Thymus (tissue), 11 donors: Measurements from ENCODE around the gene TMBIM4. TPM values are rescaled to one million over a fixed set of nuclear protein-coding genes. Genes with fewer than 3 reads are reported as not detected.

Source experiments
- DNase-seq, 9 donors: peaks; one replicate each; pipeline ENCODE4 v3.0.0-alpha.2; 2013; ENCODE audit warnings: low spot score in 9 of 9, low read depth in 6 of 9, missing footprints in 1 of 9
- H3K27ac ChIP-seq, 2 donors: one replicate each; pipeline ENCODE4 v1.5.1; 2013; ENCODE audit warnings: control low read depth in 1 of 2, low read depth in 1 of 2, low read length in 1 of 2, mild to moderate bottlenecking in 1 of 2, moderate library complexity in 1 of 2
- H3K27me3 ChIP-seq, 2 donors: one replicate each; pipeline ENCODE4 v1.5.1; 2013; ENCODE audit warnings: low read length in 1 of 2; ENCODE audit not compliant: control insufficient read depth in 2 of 2, insufficient read depth in 1 of 2
- H3K36me3 ChIP-seq, 2 donors: one replicate each; pipeline ENCODE4 v1.5.1; 2013; ENCODE audit warnings: low read length in 1 of 2, mild to moderate bottlenecking in 1 of 2, moderate library complexity in 1 of 2; ENCODE audit not compliant: control insufficient read depth in 2 of 2, insufficient read depth in 2 of 2
- H3K4me1 ChIP-seq, 2 donors: one replicate each; pipeline ENCODE4 v1.5.1; 2013; ENCODE audit warnings: low read length in 2 of 2; ENCODE audit not compliant: control insufficient read depth in 2 of 2, insufficient read depth in 2 of 2
- H3K4me3 ChIP-seq, 2 donors: one replicate each; pipeline ENCODE4 v1.5.1; 2013; ENCODE audit warnings: low read length in 2 of 2, control low read depth in 1 of 2, mild to moderate bottlenecking in 1 of 2
- H3K9me3 ChIP-seq, 2 donors: one replicate each; pipeline ENCODE4 v1.5.1; 2013; ENCODE audit warnings: low read length in 1 of 2, mild to moderate bottlenecking in 1 of 2; ENCODE audit not compliant: control insufficient read depth in 2 of 2, insufficient read depth in 1 of 2
- WGBS: extraction: QIAGEN DNeasy Blood & Tissue Kit; methylation state at CpG from one replicate; pipeline ENCODE4 v1.1.7; 2013; 5-methylcytosine and 5-hydroxymethylcytosine counted together
- polyA plus RNA-seq: library from polyadenylated mRNA; stranded (reverse); fragments of 200-250 nt; gene quantifications from one replicate; pipeline ENCODE4 v1.2.3, GENCODE V29; 2013
- total RNA-seq: library from RNA; stranded (reverse); fragments of 120-200 nt; gene quantifications from one replicate; pipeline ENCODE4 v1.2.4, GENCODE V29; 2013
- donor health status: healthy.

TMBIM4 gene
- total and polyA plus RNA-seq, 2 donors = 88.7 to 144 TPM

DNA sequence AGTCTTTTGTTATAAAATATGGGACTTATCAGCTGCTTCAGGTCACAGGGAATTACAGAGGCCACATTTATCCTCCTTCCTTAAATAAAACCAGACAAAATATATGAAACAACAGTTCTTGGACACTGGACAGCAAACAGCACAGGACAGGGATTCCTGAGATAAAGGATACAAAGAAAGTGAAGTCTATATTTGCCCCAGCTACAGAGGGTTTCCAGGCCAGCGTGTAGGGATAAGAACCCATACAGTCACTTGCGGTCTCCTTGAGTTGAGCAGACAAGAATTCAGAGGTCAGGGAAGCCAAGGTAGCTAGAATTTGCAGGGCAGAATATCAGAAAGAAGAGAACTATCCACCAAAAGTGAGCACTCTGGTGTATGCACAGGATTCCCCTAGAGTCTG lies 30.5 kb downstream of the TMBIM4 start:
- peaks cover 0 to 1% of the 10 kb centered on the region in 2 donors for H3K9me3 ChIP-seq
- H3K27me3 ChIP-seq = no peaks in the 10 kb centered on the region
- H3K27ac ChIP-seq = no peak overlapping the region
- no peak for DNase-seq
- H3K4me3 ChIP-seq = no peak overlapping the region
- H3K4me1 ChIP-seq = no peaks in the 10 kb centered on the region
- 97% methylated on average over 2 of the region's 2 CpGs for WGBS
- H3K36me3 ChIP-seq = peaks cover 28 to 49% of the 10 kb centered on the region in 2 donors

DNA sequence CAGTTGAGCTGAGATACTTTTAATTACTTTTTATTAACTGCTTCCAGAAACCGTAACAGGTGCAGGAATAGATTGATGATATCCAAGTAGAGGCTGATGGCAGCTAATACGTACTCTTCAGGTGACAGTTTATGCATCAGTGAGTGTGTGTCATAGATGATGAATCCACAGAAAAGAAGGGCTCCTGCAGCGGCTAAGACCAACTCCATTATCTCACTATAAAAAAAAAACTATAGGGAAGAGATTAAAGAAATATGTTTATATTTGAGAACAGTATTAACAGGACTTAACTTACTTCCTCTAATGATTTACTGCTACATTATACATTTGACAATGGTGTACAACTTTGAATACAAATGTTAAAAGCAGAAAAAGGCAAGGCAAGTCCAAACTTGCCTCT lies 31.9 kb downstream of the TMBIM4 start:
- no peak for DNase-seq
- 97% methylated on average over 3 of the region's 3 CpGs for WGBS
- H3K4me3 ChIP-seq = no peak overlapping the region
- peaks cover 28 to 41% of the 10 kb centered on the region in 2 donors for H3K36me3 ChIP-seq
- H3K27me3 ChIP-seq = no peaks in the 10 kb centered on the region
- H3K9me3 ChIP-seq = peaks cover 0 to 1% of the 10 kb centered on the region in 2 donors
- H3K27ac ChIP-seq = no peak overlapping the region
- H3K4me1 ChIP-seq = no peaks in the 10 kb centered on the region

DNA sequence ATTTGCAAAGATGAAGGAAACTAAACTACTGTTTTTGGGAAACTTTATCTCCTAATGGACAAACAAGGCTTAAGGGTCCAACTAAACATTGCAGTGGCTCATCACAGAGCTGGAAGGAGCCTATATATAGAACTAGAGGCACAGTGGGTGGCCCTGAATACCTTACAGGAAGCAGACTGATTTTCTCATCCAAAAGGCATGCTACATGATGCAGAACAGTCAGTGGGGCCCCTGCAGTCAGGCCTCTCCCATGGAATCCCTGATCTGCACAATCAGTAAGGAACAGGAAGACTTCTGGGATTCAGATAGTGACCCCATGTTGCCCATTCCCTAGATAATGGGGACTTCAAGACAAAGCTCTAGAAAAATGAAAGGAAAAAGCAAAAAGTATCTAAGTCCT lies 37.4 kb downstream of the TMBIM4 start:
- no peak for DNase-seq
- peaks cover 7 to 10% of the 10 kb centered on the region in 2 donors for H3K4me1 ChIP-seq
- no peaks in the 10 kb centered on the region for H3K9me3 ChIP-seq
- H3K27ac ChIP-seq = no peak overlapping the region
- no peak overlapping the region for H3K4me3 ChIP-seq
- peaks cover 11 to 24% of the 10 kb centered on the region in 2 donors for H3K36me3 ChIP-seq
- H3K27me3 ChIP-seq = no peaks in the 10 kb centered on the region

DNA sequence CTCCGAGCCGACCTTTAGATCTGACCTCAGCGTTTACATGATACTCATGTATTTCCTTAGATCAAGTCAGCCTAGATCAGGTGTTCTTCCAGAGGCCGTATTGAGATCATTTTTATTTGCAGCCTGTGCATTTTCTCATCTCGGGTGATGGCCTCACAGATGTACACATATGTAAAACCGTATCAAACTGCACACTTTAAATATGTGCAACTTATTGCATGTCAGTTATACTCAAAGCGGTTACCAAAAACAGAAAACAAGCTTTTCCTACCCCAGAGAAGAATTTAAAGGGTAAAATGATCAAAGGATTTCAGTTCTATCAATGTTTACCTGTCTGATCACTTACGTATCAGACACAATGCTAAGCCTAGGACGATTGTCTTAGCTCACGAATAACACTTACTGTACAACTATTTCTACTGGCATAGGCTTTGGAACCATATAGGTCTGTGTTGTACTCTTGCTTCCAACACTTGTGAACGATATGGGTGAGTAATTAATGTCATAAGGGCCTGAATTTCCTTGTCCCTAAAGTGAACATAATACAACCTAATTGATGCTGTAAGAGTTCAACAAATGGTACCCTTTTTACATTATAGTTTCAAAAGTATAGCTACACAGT lies 38.6 kb downstream of the TMBIM4 start:
- WGBS = 12% methylated on average over 11 of the region's 11 CpGs
- H3K4me1 ChIP-seq = peaks cover 7 to 10% of the 10 kb centered on the region in 2 donors

DNA sequence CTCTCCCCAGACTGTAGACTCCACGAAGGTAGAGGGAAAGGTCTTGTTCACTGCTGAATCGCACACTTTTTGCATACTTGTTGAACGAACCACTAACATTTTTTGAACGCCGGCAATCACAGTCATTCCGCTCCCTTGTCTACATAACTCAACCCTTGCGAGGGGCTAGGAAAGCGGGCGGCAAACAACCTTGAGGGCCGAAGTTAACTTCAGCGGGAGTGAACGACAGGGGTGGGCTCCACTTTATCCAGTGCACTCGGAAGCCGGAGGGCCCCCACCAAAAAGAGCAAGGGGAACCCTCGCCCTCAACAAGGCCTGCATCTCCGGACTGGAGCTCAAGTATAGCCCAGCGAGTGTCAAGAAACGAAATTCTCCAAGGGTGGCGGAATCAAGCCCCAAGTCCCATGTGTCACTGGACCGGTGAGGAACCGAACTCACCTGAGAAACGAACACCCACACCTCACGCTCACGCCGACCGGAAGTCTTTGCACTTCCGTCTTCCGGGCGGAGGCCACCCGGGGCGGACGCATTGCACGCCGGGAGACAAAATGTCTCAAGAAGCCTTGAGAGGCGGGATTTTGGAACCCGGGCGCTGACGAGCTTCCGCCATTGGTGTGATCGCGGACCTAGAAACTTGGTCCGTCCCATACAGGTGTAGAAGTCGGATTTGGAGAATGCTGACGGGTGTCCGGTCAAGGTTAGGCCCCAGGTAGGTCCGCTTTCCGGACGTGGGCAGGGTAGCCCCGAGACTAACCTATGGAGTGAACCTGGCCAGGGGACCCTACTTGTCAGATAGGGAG lies 39.3 kb downstream of the TMBIM4 start, which contains the start of gene LLPH:
LLPH (minus strand) TSS at position 484 of the 800 bp plus-strand sequence. CDS start 1,644 bp downstream, outside the sequence.
- no peaks in the 10 kb centered on the region for H3K27me3 ChIP-seq
- H3K9me3 ChIP-seq = no peaks in the 10 kb centered on the region
- peak within 1 kb of the TSS; percentile 53 to 96 for H3K4me3 ChIP-seq
- H3K36me3 ChIP-seq = peaks cover 4 to 27% of the 10 kb centered on the region in 2 donors
- peak; percentile 74 to 96 (median 87) for DNase-seq
- WGBS = under 1% methylated on average over 49 of the region's 49 CpGs
- H3K4me1 ChIP-seq = peaks cover 7 to 10% of the 10 kb centered on the region in 2 donors
- peak within 1 kb of the TSS; percentile 72 to 82 for H3K27ac ChIP-seq

More for the DNA sequence above, 38.6 kb downstream of the TMBIM4 start:
- Histone ChIP-seq H3K36me3 (peaks cover 4 to 24% of the 10 kb centered on the region in 2 donors), H3K27me3 (no peaks in the 10 kb centered on the region), H3K27ac (peak overlapping the region; percentile 72 to 82), H3K4me3 (peak overlapping the region; percentile 53 to 96), H3K9me3 (no peaks in the 10 kb centered on the region)
- peak in 2 of 9 donors; percentile 11 to 24 for DNase-seq

DNA sequence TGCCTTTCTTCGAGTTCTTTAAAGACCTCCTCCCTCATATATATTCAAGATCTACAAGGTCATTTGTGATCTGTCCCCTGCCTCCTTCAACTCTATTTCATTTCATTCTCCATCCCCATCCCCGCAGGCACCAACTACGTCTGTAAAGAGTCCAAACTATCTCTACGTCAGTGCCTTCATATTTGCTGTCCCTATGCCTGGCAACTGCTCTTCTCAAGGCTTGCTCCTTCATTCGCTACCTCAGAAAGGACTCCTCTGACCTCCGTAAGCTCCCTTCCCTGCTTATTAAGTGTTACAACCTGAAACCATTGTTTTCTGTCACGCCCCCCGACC lies 39.9 kb downstream of the TMBIM4 start:
- Histone ChIP-seq H3K4me1 (peaks cover 7 to 10% of the 10 kb centered on the region in 2 donors), H3K27me3 (no peaks in the 10 kb centered on the region), H3K4me3 (peak overlapping the region; percentile 53 to 96), H3K36me3 (peaks cover 6 to 32% of the 10 kb centered on the region in 2 donors), H3K27ac (no peak overlapping the region), H3K9me3 (no peaks in the 10 kb centered on the region)
- 5% methylated on average over 8 of the region's 8 CpGs for WGBS
- no peak for DNase-seq

DNA sequence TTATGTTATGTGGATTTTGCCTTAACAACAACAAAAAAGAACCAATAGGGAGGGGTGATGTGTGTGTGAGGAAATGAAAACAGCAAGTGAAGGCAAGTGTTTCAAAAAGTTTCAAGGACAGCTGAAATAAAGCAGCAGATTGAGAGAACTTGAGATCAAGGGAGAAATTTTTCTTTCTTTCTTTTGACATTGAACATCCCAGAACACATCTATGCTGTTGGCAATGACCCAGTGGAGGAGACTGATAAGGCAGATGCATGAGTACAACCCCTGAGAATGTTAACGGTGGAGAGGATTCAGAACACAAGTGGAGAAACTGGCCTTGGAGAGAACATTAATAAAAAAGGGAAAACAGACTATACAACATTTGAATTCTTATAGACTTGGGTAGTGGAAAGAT lies 42.1 kb downstream of the TMBIM4 start:
- Histone ChIP-seq H3K9me3 (no peaks in the 10 kb centered on the region), H3K4me1 (peaks cover 7 to 10% of the 10 kb centered on the region in 2 donors), H3K36me3 (peaks cover 12 to 49% of the 10 kb centered on the region in 2 donors), H3K27ac (no peak overlapping the region), H3K27me3 (no peaks in the 10 kb centered on the region), H3K4me3 (no peak overlapping the region)
- WGBS = 95% methylated on average over 1 of the region's 1 CpG
- no peak for DNase-seq

DNA sequence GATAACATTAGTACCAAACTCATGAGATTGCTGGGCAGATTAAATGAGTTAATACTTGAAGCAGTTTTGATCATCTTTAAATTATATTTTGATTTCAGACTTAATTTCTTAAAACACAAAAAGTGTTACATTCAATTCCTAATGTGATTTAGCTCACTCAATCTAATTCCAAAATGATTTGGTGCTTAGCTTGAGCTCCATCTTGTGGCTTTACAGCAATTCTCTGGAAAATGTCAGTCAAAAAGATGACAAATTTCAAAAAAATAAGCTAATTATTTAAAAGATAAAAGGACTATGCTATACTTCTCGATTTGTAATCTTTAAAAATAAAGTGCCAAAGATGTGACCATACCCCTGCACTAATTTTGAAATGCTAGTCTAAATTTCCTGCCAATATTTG lies 49.3 kb downstream of the TMBIM4 start:
- Histone ChIP-seq H3K4me3 (no peak overlapping the region), H3K36me3 (peaks cover 14 to 47% of the 10 kb centered on the region in 2 donors), H3K27me3 (no peaks in the 10 kb centered on the region), H3K4me1 (no peaks in the 10 kb centered on the region), H3K27ac (no peak overlapping the region), H3K9me3 (no peaks in the 10 kb centered on the region)
- WGBS = 95% methylated on average over 1 of the region's 1 CpG
- DNase-seq = no peak

DNA sequence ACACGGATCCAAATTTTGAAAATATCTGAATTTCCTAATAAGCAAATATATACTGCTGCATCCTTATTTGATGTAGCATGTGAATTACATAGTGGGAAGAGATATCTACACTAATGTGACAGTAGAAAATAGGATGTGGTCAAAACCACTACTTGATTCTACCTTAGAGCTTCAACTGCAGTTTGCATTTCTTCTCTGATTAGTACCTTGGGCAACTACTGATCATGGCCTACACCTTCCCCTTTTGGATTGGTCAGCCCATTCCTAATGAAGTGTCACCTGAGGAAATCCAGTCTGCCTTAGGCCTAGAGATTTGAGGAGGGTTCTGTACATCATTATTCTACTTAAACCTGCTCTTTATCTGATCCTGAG lies 49.9 kb downstream of the TMBIM4 start:
- Histone ChIP-seq H3K36me3 (peaks cover 12 to 40% of the 10 kb centered on the region in 2 donors), H3K4me1 (no peaks in the 10 kb centered on the region), H3K9me3 (no peaks in the 10 kb centered on the region), H3K27ac (no peak overlapping the region), H3K4me3 (no peak overlapping the region), H3K27me3 (no peaks in the 10 kb centered on the region)
- 100% methylated on average over 1 of the region's 1 CpG for WGBS
- DNase-seq = no peak
